A673 (cell line): ENCODE measurements around the gene PGBD5. TPM values are rescaled to one million over a fixed set of nuclear protein-coding genes. Genes with fewer than 3 reads are reported as not detected.

Experiments used
- BruUV-seq: library from RNA; stranded (reverse); fragments of 400-500 nt; replicated peaks from 2 replicates; lab custom pipeline; 2021; lab: Mats Ljungman, UMichigan
- CTCF ChIA-PET: fragments of 300-600 bp; sonication (Branson Sonifier 250); formaldehyde crosslinking; loops from one replicate; lab custom pipeline; 2022; ENCODE audit warnings: antibody characterized with exemption; lab: Charles Lee
- POLR2A ChIA-PET: fragments of 300-600 bp; sonication (Branson Sonifier 250); formaldehyde crosslinking; loops from one replicate; lab custom pipeline; 2022; ENCODE audit warnings: antibody characterized with exemption; ENCODE audit not compliant: low non-redundant PET; lab: Charles Lee
- DNase-seq: peaks from one replicate; pipeline ENCODE4 v3.0.0-alpha.2; 2015; ENCODE audit warnings: low spot score
- H3K27ac ChIP-seq: fragments of 200-600 bp; sonication (generic); 2 replicates; pipeline ENCODE4 v1.5.1; 2016; ENCODE audit warnings: mixed run types, low read depth, mild to moderate bottlenecking, mixed read lengths, antibody characterized with exemption, low read length; ENCODE audit not compliant: poor library complexity, severe bottlenecking
- H3K27me3 ChIP-seq: fragments of 200-600 bp; sonication (generic); replicated peaks from 2 replicates; pipeline ENCODE4 v1.6.1; 2017; ENCODE audit warnings: mixed run types, low read depth, mild to moderate bottlenecking, mixed read lengths, antibody characterized with exemption, low read length; ENCODE audit not compliant: insufficient read depth, poor library complexity
- H3K36me3 ChIP-seq: fragments of 200-600 bp; sonication (generic); 2 replicates; pipeline ENCODE4 v1.6.1; 2016; ENCODE audit warnings: mixed run types, mild to moderate bottlenecking, mixed read lengths, antibody characterized with exemption, low read length; ENCODE audit not compliant: insufficient read depth, poor library complexity, severe bottlenecking
- H3K4me1 ChIP-seq: fragments of 200-600 bp; sonication (generic); 2 replicates; pipeline ENCODE4 v1.6.1; 2017; ENCODE audit warnings: mixed run types, mild to moderate bottlenecking, mixed read lengths, antibody characterized with exemption, low read length; ENCODE audit not compliant: insufficient read depth, poor library complexity, severe bottlenecking
- H3K4me3 ChIP-seq: fragments of 200-600 bp; sonication (generic); 2 replicates; pipeline ENCODE4 v1.5.1; 2016; ENCODE audit warnings: low read depth, mixed run types, mild to moderate bottlenecking, mixed read lengths, low read length; ENCODE audit not compliant: poor library complexity, severe bottlenecking
- H3K9me3 ChIP-seq: fragments of 200-600 bp; sonication (generic); 2 replicates; pipeline ENCODE4 v1.6.1; 2016; ENCODE audit warnings: mixed run types, low read depth, mild to moderate bottlenecking, mixed read lengths, antibody characterized with exemption, low read length; ENCODE audit not compliant: poor library complexity, severe bottlenecking
- EZH2 ChIP-seq: fragments of 200-600 bp; sonication (generic); IDR thresholded peaks from 2 replicates; pipeline ENCODE4 v1.6.1; 2017; ENCODE audit warnings: borderline replicate concordance, low read depth, mild to moderate bottlenecking, mixed read lengths, antibody characterized with exemption, low read length; ENCODE audit not compliant: poor library complexity, severe bottlenecking
- intact Hi-C: fragments of 100-400 bp; cut with micrococcal nuclease; formaldehyde crosslinking; loops from one replicate; pipeline ENCODE4 v1.10.0; 2022; ENCODE audit not compliant: unreplicated experiment
- total RNA-seq: library from RNA; stranded (reverse); gene quantifications from 2 replicates; pipeline ENCODE4 v1.2.3, GENCODE V29; 2021
- TF ChIP-seq, protein P1 (sequence below): fragments of 300-800, 200-600 bp; sonication (generic); conservative IDR thresholded peaks from 2 replicates; pipeline ENCODE4 v1.5.1; 2017; ENCODE audit warnings: low read depth, mild to moderate bottlenecking, antibody characterized with exemption, low read length, moderate library complexity, mixed read lengths

Gene PGBD5
- total RNA-seq, 1 experiment from 2014 or later = 0.52 TPM

DNA sequence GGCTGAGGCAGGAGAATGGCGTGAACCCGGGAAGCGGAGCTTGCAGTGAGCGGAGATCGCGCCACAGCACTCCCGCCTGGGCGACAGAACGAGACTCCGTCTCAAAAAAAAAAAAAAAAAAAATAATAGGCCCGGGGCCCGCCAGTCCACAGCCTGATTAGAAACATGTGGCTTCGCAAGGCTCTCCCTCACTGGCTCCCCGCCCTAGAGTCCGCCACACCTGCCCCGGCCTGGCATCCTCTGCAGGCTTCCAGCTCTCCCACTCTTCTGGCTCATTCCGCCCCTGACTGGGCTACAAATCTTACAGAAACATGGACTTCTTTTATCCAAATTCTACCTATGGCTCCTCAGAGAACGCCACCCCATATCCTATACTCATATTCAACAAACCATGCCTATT lies 32.4 kb downstream of the PGBD5 start:
- Histone ChIP-seq H3K27me3 (no peaks in the 10 kb centered on the region), H3K4me3 (no peak overlapping the region), H3K4me1 (no peaks in the 10 kb centered on the region), H3K36me3 (no peaks in the 10 kb centered on the region), H3K9me3 (no peaks in the 10 kb centered on the region), H3K27ac (no peak overlapping the region)
- TF ChIP-seq, protein P1, sequence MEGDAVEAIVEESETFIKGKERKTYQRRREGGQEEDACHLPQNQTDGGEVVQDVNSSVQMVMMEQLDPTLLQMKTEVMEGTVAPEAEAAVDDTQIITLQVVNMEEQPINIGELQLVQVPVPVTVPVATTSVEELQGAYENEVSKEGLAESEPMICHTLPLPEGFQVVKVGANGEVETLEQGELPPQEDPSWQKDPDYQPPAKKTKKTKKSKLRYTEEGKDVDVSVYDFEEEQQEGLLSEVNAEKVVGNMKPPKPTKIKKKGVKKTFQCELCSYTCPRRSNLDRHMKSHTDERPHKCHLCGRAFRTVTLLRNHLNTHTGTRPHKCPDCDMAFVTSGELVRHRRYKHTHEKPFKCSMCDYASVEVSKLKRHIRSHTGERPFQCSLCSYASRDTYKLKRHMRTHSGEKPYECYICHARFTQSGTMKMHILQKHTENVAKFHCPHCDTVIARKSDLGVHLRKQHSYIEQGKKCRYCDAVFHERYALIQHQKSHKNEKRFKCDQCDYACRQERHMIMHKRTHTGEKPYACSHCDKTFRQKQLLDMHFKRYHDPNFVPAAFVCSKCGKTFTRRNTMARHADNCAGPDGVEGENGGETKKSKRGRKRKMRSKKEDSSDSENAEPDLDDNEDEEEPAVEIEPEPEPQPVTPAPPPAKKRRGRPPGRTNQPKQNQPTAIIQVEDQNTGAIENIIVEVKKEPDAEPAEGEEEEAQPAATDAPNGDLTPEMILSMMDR = no peak
- no peak for TF ChIP-seq EZH2
- no peak for DNase-seq
- intact Hi-C loops = no loop called here
- POLR2A ChIA-PET = no interaction called here
- CTCF ChIA-PET = no interaction called here
- no TSS peak for BruUV-seq

DNA sequence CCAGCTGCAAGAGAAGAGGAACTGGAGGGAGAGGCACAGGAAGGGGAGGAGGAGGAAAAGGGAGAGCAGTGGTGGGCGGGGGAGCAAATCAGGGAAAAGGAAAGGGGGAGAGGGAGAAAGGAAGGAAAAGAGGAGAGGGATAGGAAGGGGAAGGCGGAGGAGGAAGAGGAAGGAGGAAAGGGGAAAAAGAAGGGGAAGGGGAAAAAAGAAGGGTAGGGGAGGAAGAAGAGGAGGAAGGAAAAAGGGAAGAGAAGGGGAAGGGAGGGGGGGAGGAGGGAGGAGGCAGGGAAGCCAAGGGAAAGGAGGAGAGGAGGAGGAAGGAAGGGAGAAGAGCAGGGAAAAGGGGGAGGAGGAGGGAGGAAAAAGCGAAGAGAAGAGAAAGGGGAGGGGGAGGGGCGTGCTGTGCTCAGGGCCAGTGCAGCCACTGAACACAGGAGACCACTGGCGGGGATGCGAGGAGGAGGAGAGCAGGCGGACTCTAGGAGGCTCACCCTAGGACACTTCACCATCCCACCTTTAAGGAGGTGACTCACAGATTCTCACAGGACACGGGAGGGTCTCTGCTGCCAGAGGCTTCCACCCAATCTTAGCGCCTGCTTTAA lies 33.1 kb downstream of the PGBD5 start:
- BruUV-seq = no TSS peak
- no peak for TF ChIP-seq EZH2
- TF ChIP-seq, protein P1 = no peak
- CTCF ChIA-PET = no interaction called here

DNA sequence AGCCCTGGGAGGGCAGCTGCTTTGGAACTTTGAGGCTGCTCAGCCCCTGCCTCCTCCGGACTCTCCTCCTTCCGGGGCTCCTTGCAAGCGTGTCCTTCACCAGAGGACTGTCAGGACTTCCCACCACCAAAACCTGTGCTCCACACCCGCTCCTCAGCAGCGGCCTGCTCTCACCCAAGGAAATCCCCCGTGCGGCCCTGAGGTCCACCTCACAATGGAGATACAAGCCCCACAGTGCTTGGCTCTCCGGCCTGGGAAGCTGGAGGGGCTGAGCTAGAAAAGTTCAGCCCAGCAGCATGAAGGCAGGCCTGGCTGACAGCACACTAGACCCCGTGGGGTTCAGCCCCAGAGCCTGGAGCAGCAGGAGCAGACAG lies 33.6 kb downstream of the PGBD5 start:
- no peaks in the 10 kb centered on the region for H3K27me3 ChIP-seq
- no peaks in the 10 kb centered on the region for H3K4me1 ChIP-seq
- intact Hi-C loops = no loop called here
- no peaks in the 10 kb centered on the region for H3K9me3 ChIP-seq
- H3K27ac ChIP-seq = no peak overlapping the region
- DNase-seq = no peak
- BruUV-seq = no TSS peak
- ChIA-PET POLR2A (no interaction called here), CTCF (no interaction called here)
- TF ChIP-seq EZH2 = no peak
- TF ChIP-seq, protein P1 = no peak
- no peak overlapping the region for H3K4me3 ChIP-seq
- H3K36me3 ChIP-seq = no peaks in the 10 kb centered on the region

More for the DNA sequence above, 33.1 kb downstream of the PGBD5 start:
- Histone ChIP-seq H3K27me3 (no peaks in the 10 kb centered on the region), H3K27ac (no peak overlapping the region), H3K4me3 (no peak overlapping the region), H3K36me3 (no peaks in the 10 kb centered on the region), H3K4me1 (no peaks in the 10 kb centered on the region), H3K9me3 (no peaks in the 10 kb centered on the region)
- intact Hi-C loops = no loop called here
- DNase-seq = no peak
- POLR2A ChIA-PET = no interaction called here
